ENCODE data around the gene IFI16.

Gene IFI16

DNA sequence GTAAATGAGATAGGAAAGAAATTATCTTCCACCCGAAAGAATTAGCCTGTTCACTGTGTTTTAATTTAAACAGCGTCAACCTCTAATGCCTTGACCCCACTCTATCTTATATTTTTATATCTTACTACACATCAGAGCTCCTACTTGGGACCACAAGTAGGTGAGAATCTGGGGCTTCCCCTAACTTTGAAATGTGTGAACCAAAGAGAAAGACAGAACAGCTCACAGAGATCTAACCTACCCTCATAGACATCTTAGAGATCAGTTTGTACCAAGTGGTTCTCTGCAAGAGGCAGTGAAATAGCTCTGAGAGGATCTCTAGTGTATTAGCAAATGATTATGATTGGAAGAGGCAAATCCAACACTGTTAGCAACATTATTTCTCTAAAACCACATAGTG lies 31.0 kb upstream of the IFI16 start:
- DNase-seq (ENCODE audit: low read depth): no peak
- TF ChIP-seq, protein P1, sequence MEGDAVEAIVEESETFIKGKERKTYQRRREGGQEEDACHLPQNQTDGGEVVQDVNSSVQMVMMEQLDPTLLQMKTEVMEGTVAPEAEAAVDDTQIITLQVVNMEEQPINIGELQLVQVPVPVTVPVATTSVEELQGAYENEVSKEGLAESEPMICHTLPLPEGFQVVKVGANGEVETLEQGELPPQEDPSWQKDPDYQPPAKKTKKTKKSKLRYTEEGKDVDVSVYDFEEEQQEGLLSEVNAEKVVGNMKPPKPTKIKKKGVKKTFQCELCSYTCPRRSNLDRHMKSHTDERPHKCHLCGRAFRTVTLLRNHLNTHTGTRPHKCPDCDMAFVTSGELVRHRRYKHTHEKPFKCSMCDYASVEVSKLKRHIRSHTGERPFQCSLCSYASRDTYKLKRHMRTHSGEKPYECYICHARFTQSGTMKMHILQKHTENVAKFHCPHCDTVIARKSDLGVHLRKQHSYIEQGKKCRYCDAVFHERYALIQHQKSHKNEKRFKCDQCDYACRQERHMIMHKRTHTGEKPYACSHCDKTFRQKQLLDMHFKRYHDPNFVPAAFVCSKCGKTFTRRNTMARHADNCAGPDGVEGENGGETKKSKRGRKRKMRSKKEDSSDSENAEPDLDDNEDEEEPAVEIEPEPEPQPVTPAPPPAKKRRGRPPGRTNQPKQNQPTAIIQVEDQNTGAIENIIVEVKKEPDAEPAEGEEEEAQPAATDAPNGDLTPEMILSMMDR (conservative IDR thresholded peaks at IDR 0.05; ENCODE audit: low read length): no peak
- H3K4me3 ChIP-seq (ENCODE audit: low read length): no peak overlapping the region

DNA sequence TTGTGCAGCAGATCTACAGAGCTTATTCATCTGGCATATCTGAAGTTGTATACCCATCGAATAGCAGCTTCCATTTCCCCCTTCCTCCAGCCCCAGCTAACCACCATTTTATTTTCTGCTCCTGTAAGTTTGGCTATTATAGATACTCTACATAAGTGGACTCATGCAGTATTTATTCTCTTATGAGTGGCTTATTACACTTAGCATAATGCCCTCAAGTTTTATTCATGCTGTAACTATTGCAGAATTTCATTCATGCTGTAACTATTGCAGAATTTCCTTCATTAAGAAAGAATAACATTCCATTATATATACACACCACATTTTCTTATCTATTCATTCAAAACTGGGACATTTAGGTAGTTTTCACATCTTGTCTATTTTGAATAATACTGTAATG lies 30.5 kb upstream of the IFI16 start:
- TF ChIP-seq, protein P1 (conservative IDR thresholded peaks at IDR 0.05; ENCODE audit: low read length): no peak
- no peak for DNase-seq (ENCODE audit: low read depth)
- no peak overlapping the region for H3K4me3 ChIP-seq (ENCODE audit: low read length)

DNA sequence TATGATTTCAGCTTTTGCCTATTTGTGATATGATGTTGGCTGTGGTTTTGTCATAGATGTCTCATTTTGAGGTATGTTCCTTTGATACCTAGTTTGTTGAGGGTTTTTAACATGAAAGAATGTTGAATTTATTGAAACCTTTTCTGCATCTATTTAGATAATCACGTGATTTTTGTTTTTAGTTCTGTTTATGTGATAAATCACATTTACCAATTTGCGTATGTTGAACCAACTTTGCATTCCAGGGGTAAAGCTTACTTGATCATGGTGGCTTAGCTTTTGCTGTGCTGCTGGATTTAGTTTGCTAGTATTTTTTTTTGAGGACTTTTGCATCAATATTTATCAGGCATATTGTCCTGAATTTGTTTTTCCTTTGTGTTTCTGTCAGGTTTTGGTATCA lies 26.5 kb upstream of the IFI16 start:
- H3K4me3 ChIP-seq (ENCODE audit: low read length): no peak overlapping the region
- no peak for DNase-seq (ENCODE audit: low read depth)
- TF ChIP-seq, protein P1 (conservative IDR thresholded peaks at IDR 0.05; ENCODE audit: low read length): no peak

DNA sequence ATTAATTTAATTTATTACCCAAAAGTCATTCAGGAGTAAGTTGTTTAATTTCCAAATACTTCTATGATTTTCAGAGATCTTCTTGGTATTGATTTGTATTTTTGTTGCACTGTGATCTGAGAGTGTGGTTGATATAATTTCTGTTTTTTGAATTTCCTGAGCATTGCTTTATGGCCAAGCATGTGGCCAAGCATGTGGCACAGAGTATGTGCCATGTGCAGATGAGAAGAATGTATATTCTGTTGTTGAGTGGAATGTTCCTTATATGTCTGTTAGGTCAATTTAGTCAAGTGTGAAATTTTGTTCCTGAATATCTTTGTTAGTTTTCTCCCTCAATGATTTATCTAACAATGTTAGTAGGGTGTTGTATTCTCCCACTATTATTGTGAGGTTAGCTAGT lies 25.3 kb upstream of the IFI16 start:
- TF ChIP-seq, protein P1 (conservative IDR thresholded peaks at IDR 0.05; ENCODE audit: low read length): no peak
- no peak for DNase-seq (ENCODE audit: low read depth)

DNA sequence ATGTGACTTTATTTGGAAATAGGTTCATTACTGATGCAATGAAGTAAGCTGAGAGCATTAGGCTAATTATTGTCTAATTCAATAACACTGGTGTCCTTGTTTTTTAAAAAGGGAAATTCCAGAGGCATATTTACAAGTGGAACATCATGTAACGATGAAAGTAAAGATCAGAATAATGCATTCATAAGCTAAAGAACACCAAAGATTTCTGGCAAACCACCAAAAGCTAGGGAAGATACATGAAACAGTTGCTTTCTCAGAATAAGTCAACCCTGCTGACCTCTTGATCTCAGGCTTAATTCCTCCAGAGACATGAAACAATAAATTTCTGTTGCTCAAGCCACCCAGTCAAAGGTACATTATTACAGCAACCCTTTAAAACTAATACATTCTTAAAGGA lies 20.3 kb upstream of the IFI16 start:
- TF ChIP-seq, protein P1 (conservative IDR thresholded peaks at IDR 0.05; ENCODE audit: low read length): no peak
- H3K4me3 ChIP-seq (ENCODE audit: low read length): no peak overlapping the region
- no peak for DNase-seq (ENCODE audit: low read depth)

More for the DNA sequence above, 25.3 kb upstream of the IFI16 start:
- H3K4me3 ChIP-seq (ENCODE audit: low read length): no peak overlapping the region

DNA sequence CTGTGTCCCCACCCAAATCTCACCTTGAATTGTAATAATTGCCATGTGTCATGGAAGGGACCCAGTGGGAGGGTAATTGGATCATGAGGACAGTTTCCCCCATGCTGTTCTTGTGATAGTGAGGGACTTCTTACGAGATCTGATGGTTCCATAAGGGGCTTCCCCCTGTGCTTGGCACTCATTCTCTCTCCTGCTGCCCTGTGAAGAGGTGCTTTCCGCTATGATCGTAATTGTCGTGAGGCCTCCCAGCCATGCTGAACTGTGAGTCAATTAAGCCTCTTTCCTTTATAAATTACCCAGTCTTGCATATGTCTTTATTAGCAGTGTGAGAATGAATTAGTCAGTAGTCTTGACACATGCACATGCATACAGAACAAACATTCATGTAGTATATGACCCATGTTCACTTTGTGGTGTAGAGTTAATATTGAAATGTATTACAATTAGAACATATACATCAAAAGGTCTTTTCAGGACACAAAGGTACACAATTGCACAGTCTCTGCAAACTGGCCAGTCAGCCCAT lies 16.9 kb upstream of the IFI16 start:
- TF ChIP-seq, protein P1 (conservative IDR thresholded peaks at IDR 0.05; ENCODE audit: low read length): no peak
- no peak for DNase-seq (ENCODE audit: low read depth)

DNA sequence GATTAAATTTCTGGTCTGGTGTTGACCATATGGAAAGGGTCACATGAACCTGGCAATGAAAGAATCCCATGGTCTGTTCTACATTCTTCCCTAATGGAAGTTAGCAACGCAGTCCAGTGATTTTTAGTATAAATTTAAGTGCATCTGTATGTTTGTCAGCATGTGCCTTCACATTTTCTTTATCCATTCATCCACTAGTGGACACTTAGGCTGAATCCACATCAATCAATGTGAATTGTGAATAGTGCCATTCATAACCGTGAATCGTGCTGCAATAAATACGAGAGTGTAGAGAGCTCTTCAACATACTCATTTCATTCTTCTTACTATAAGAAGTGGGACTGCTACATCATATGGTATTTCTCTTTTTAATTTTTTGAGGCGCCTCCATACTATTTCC lies 12.7 kb upstream of the IFI16 start:
- no peak overlapping the region for H3K4me3 ChIP-seq (ENCODE audit: low read length)
- no peak for DNase-seq (ENCODE audit: low read depth)
- TF ChIP-seq, protein P1 (conservative IDR thresholded peaks at IDR 0.05; ENCODE audit: low read length): no peak

More for the DNA sequence above, 16.9 kb upstream of the IFI16 start:
- H3K4me3 ChIP-seq (ENCODE audit: low read length): no peak overlapping the region
